Thyroid gland (tissue), 4 donors: ENCODE measurements around the gene SART3. TPM values are rescaled to one million over a fixed set of nuclear protein-coding genes. Genes with fewer than 3 reads are reported as not detected.

ENCODE experiments used
- DNase-seq, 2 donors: peaks; one replicate each; pipeline ENCODE4 v3.0.0-alpha.2; 2019
- H3K27ac ChIP-seq, 3 donors: fragments of 200-600 bp; sonication (generic); 1 replicate in 2 of 3; 2 replicates in 1 of 3; pipeline ENCODE4 v1.5.1; 2016 to 2019; ENCODE audit warnings: mild to moderate bottlenecking in 1 of 3, moderate library complexity in 1 of 3
- H3K27me3 ChIP-seq: fragments of 200-600 bp; sonication (generic); one replicate; pipeline ENCODE4 v1.5.1; 2019
- H3K36me3 ChIP-seq, 2 donors: fragments of 200-600 bp; sonication (generic); one replicate each; pipeline ENCODE4 v1.5.1; 2016 to 2019
- H3K4me1 ChIP-seq, 2 donors: fragments of 200-600 bp; sonication (generic); one replicate each; pipeline ENCODE4 v1.5.1; 2017 to 2019
- H3K4me3 ChIP-seq, 3 donors: fragments of 200-600 bp; sonication (generic); replicated peaks in 1 of 3; 1 replicate in 2 of 3; 2 replicates in 1 of 3; pipeline ENCODE4 v1.5.1; 2016; ENCODE audit warnings: mild to moderate bottlenecking in 1 of 3
- H3K9me3 ChIP-seq: fragments of 200-600 bp; sonication (generic); one replicate; pipeline ENCODE4 v1.5.1; 2017
- CTCF ChIP-seq, 6 experiments: fragments of 200-600 bp in 3 of 6; fragments of 450-650 bp in 3 of 6; sonication (generic) in 3 of 6; IDR thresholded peaks; one replicate each; pipeline ENCODE4 v1.5.1; 2016 to 2019; ENCODE audit warnings: antibody characterized with exemption in 6 of 6, mild to moderate bottlenecking in 2 of 6, inconsistent platforms in 1 of 6, moderate library complexity in 1 of 6
- POLR2A ChIP-seq, 2 donors: fragments of 450-650 bp; IDR thresholded peaks; one replicate each; pipeline ENCODE4 v1.6.1; 2017; ENCODE audit warnings: antibody characterized with exemption in 2 of 2, mild to moderate bottlenecking in 2 of 2, moderate library complexity in 1 of 2
- WGBS, 2 donors: methylation state at CpG; one replicate each; pipeline ENCODE4 v1.1.5; 2017; 5-methylcytosine and 5-hydroxymethylcytosine counted together
- intact Hi-C: fragments of 100-400 bp; cut with DNase I; formaldehyde crosslinking; loops from one replicate; pipeline ENCODE4 v1.15.1; 2023
- total RNA-seq, 4 donors: library from RNA; depleted of rRNA; stranded (reverse); fragments of >200 nt; gene quantifications; one replicate each; pipeline ENCODE4 v1.2.3, GENCODE V29; 2016

SART3 gene
- total RNA-seq, 4 donors from 2014 or later = 64.2 to 117 (median 80.0) TPM

GRCh38 chr12:108587826-108588225 is 26.9 kb upstream of the SART3 start:
- DNase-seq = no peak
- Histone ChIP-seq H3K4me3 (no peak overlapping the region), H3K27me3 (no peaks in the 10 kb centered on the region), H3K9me3 (no peaks in the 10 kb centered on the region), H3K36me3 (no peaks in the 10 kb centered on the region), H3K27ac (no peak overlapping the region), H3K4me1 (no peaks in the 10 kb centered on the region)
- intact Hi-C loops = no loop called here
- no peak for TF ChIP-seq CTCF (IDR thresholded peaks at IDR 0.05)
- no peak for TF ChIP-seq POLR2A (IDR thresholded peaks at IDR 0.05)
- 69 to 82% methylated on average over 3 to 4 of the region's 4 CpGs for WGBS, 2 donors

GRCh38 chr12:108586306-108586705 is 25.3 kb upstream of the SART3 start:
- intact Hi-C loops = no loop called here
- Histone ChIP-seq H3K9me3 (no peaks in the 10 kb centered on the region), H3K27ac (no peak overlapping the region), H3K27me3 (no peaks in the 10 kb centered on the region), H3K4me1 (peaks cover 0 to 3% of the 10 kb centered on the region in 2 donors), H3K4me3 (no peak overlapping the region), H3K36me3 (no peaks in the 10 kb centered on the region)
- WGBS, 2 donors = 93% methylated on average over 11 of the region's 11 CpGs
- no peak for TF ChIP-seq CTCF (IDR thresholded peaks at IDR 0.05)
- no peak for TF ChIP-seq POLR2A (IDR thresholded peaks at IDR 0.05)
- DNase-seq = no peak

- H3K36me3 ChIP-seq = no peaks in the 10 kb centered on the region
- 80 to 81% methylated on average over 4 of the region's 4 CpGs for WGBS, 2 donors
- intact Hi-C loops = no loop called here
- no peak for TF ChIP-seq POLR2A (IDR thresholded peaks at IDR 0.05)
- TF ChIP-seq CTCF (IDR thresholded peaks at IDR 0.05) = no peak
- no peaks in the 10 kb centered on the region for H3K27me3 ChIP-seq
- no peak overlapping the region for H3K4me3 ChIP-seq
- no peak for DNase-seq
- peaks cover 0 to 4% of the 10 kb centered on the region in 2 donors for H3K4me1 ChIP-seq
- no peak overlapping the region for H3K27ac ChIP-seq
- H3K9me3 ChIP-seq = no peaks in the 10 kb centered on the region
These were observed 24.9 kb upstream of the SART3 start for GRCh38 chr12:108585864-108586263.

- Histone ChIP-seq H3K36me3 (no peaks in the 10 kb centered on the region), H3K27me3 (no peaks in the 10 kb centered on the region), H3K4me1 (peaks cover 0 to 4% of the 10 kb centered on the region in 2 donors), H3K9me3 (no peaks in the 10 kb centered on the region), H3K27ac (no peak overlapping the region), H3K4me3 (no peak overlapping the region)
- intact Hi-C loops = no loop called here
- WGBS, 2 donors = 85% methylated on average over 3 of the region's 3 CpGs
- DNase-seq = no peak
- TF ChIP-seq POLR2A (IDR thresholded peaks at IDR 0.05) = no peak
- TF ChIP-seq CTCF (IDR thresholded peaks at IDR 0.05) = no peak
These were observed 23.6 kb upstream of the SART3 start for GRCh38 chr12:108584456-108585065.

- H3K27ac ChIP-seq = no peak overlapping the region
- WGBS, 2 donors = 56 to 73% methylated on average over 7 of the region's 7 CpGs
These were observed 23.0 kb upstream of the SART3 start for GRCh38 chr12:108583991-108584390.

More at GRCh38 chr12:108583991-108584390, 23.0 kb upstream of the SART3 start:
- H3K36me3 ChIP-seq = no peaks in the 10 kb centered on the region
- H3K4me3 ChIP-seq = no peak overlapping the region
- H3K9me3 ChIP-seq = no peaks in the 10 kb centered on the region
- TF ChIP-seq CTCF (IDR thresholded peaks at IDR 0.05) = no peak
- TF ChIP-seq POLR2A (IDR thresholded peaks at IDR 0.05) = no peak
- intact Hi-C loops = no loop called here
- DNase-seq = no peak
- H3K27me3 ChIP-seq = no peaks in the 10 kb centered on the region
- H3K4me1 ChIP-seq = peaks cover 0 to 4% of the 10 kb centered on the region in 2 donors
